GM18502 (cell line): Measurements from ENCODE around the gene STK11IP.

Experiments used
- ATAC-seq: cut with Tn5 transposase; IDR thresholded peaks from one replicate; pipeline ENCODE4 v1.9.1; 2021; ENCODE audit warnings: mild to moderate bottlenecking; ENCODE audit not compliant: unreplicated experiment, poor library complexity

STK11IP gene

DNA sequence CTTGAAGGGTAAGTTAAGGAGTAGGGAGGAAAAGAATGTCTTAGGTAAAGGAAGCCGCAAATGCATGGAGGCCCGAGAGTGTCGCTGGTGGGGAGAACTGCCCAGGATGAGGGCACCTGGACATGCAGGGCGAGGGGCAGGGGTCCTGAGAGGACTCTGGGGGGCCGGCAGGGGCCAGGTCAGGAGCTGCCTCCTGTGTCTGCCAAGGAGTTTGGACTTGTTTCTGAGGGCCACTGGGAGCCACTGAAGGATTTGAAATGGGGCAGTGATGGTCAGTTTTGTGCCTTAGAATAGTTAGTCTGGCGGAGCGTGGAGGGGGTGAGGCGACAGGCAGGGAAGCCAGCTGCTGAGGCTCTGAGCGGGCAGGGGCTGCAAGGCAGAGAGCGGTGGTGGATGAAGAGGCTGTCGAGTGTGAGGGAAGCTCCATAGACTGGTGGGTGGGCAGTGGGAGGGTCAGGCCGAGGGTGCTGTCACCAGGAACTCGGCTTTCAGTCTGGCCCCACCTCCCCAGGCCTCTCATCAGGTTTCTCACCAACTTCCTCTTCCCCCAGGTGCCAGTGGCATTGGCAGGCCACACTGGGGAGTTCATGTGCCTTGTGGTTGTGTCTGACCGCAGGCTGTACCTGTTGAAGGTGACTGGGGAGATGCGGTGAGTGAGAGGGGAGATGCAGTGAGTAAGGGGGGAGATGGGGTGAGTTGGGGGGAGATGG is 15.1 kb downstream of the STK11IP start:
- no peak for ATAC-seq

DNA sequence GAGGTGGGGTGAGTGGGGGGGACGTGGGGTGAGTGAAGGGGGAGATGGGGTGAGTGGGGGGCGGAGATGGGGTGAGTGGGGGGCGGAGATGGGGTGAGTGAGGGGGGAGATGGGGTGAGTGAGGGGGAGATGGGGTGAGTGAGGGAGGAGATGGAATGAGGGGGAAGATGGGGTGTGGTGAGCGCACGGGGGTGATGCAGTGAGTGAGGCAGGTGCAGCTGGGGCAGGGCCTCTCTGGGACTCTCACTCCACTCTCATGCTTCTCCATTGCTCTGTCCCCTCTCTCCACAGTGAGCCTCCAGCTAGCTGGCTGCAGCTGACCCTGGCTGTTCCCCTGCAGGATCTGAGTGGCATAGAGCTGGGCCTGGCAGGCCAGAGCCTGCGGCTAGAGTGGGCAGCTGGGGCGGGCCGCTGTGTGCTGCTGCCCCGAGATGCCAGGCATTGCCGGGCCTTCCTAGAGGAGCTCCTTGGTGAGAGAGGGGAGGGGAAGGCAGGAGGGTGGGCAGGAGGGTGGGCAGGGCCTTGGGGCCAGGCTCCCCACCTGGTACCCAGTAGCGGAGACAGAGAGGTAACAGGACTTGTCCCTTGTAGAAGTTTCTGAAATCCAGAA is 15.9 kb downstream of the STK11IP start:
- no peak for ATAC-seq

DNA sequence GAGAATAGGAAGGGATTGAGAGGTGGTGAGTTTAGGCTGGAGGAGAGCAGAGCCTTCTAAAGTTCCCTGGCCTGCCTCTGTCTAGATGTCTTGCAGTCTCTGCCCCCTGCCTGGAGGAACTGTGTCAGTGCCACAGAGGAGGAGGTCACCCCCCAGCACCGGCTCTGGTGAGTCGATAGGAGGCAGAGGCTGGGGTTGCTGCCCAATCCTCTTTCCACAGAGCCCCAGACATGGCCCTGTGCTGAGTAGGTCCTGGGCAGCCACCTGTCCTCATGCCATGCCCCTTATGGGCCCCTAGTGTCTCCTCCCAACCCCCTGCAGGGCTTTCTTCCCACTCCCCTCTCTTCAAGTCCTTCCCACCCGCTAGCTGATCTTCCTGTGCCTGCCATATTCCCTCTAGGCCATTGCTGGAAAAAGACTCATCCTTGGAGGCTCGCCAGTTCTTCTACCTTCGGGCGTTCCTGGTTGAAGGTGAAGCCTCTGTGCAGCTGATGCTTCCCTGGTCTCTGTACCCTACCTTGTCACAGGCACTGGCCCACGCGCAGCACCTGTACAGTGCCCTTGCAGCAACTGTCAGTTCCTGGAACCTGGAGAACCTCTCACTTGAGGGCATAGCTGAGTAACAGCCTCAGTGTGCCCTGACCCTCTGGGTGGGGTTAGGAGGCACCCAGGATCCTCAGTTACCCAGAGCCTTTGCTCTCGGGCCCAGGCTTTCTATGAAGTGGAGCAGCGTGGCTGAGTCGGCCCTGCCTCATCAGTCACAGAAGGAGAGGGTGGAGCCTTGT is 16.6 kb downstream of the STK11IP start:
- no peak for ATAC-seq

DNA sequence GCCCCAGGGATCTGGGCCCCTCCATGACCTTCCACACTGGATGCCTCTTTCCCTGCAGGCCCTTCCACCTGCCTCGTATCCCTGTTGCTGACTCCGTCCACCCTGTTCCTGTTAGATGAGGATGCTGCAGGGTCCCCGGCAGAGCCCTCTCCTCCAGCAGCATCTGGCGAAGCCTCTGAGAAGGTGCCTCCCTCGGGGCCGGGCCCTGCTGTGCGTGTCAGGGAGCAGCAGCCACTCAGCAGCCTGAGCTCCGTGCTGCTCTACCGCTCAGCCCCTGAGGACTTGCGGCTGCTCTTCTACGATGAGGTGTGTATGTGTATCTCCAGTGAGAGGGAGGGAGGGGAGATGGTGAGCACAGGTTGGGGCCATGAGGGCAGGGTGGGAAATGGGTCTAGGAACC is 17.4 kb downstream of the STK11IP start:
- ATAC-seq = no peak

DNA sequence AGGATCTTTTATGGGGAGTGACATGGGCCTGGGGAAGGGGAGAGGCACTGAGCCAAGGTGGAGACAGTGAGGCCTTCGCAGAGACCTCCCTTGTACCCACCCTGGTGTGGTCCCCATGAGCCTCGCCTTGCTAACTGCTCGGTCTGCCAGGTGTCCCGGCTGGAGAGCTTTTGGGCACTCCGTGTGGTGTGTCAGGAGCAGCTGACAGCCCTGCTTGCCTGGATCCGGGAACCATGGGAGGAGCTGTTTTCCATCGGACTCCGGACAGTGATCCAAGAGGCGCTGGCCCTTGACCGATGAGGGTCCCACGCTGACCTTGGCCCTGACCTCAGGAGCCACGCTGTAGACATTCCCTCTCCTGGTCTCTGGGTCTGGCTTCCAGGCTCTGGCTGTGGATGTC is 18.2 kb downstream of the STK11IP start:
- no peak for ATAC-seq

DNA sequence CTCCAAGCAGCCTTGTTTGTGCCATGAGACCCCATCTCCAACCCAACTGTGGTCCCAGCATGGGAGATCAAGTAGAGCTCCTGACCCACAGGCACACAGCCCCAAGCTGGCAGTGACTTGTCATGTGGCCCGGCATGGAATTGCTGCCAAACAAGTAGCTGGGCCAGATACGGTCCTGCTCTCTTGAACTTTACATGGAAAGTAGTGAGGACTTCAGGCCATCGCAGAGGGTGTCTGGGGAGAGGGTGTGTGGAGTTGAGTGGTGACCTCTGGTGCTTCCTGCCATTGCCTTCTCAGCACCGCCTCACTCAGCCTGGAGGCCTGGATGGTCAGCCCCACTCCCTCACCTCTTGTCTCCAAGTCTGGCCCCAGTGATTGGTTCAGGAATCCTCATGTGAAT is 18.9 kb downstream of the STK11IP start:
- ATAC-seq = no peak

DNA sequence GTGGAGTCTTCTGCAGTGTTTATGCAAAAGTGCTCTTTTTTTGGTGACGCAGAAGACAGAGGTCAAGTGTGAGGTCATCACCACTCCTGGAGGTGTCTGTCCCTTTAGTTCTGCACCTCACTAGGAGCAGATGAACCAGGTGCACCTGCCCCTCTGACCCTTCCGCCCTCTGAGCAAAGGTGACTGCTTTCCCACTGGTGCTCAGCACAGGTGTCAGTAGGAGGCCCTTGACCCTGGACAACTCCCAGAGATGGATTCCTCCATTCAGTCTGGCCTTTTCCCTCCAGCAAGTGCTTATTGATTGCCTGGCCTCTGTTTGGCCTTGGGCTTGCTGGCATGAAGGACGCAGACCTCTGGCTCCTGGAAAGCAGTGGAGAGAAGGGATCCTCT is 21.1 kb downstream of the STK11IP start:
- ATAC-seq = no peak

DNA sequence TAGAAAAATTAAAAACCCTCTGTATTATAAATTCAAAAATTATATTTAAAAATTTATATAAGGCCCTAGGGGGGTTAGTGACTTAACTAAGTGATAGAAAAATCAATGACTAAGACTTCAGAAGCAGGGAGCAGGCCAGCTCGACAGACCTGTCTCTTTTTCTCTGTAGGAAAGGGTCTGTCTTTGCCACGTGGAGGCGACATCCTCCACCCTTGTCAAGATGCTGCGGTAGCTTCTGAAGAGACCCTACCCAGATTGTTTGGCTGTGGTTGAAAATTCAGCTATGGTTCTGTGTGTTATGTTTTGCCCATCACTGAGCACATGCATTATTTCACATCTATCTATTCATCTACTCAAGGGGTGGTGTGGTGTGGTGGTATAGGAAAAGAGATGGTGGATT is 21.6 kb downstream of the STK11IP start:
- no peak for ATAC-seq

DNA sequence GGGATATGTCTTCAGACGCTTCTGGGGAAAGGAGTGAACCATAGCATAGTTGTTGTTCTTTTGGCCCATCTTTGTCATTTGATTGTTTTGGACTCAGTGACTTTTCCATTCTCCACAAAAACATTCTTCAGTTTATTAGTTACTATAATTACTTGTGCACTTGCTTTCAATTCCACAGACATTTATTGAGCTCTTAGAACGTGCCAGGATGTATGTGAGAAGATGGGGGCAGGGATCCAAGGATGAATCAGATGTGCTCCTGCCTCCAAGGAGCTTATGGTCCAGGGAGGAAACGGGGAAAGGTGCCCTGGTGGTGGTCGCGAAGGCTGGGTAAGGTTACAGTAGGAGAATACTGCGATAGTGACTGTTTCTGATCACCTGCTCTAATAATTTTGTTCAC is 22.9 kb downstream of the STK11IP start:
- no peak for ATAC-seq

DNA sequence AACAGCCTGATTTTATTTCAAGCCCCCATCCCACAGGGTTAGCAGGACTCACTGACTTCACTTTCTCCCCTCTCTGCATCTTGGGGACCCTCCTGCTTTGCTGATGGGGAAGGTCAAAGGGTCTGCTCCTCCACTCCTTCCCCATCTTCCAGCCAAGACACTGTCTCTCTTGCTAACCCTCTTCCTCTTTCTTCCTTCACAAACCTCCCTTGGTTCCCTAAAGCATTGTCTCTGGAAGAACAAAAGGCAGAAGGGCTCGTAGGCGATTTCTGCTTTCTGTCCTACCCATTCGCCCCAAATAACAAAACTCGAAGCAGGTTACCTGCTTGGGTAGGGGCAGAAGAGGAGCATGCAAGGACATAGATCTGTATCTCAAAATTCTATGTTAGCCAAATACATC is 24.3 kb downstream of the STK11IP start:
- ATAC-seq = no peak

DNA sequence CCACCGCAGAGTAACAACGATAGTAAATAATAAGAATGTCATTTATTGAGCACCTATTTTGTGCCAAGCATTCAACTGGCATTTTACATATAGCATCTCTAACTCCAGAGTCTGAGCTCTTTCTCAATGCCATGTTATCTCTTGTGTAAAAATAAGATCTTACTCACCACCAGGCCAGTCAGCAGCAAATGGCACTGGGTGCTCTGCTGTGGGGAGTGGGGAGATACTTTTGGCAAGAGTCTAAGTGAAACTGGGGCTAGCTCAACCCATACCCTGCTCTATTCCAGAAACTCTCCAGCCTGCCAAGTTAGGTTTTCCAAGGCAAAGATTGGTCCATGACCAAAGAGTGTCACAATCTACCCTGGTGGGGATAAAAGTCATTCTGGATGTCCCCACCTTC is 24.8 kb downstream of the STK11IP start:
- ATAC-seq = no peak

DNA sequence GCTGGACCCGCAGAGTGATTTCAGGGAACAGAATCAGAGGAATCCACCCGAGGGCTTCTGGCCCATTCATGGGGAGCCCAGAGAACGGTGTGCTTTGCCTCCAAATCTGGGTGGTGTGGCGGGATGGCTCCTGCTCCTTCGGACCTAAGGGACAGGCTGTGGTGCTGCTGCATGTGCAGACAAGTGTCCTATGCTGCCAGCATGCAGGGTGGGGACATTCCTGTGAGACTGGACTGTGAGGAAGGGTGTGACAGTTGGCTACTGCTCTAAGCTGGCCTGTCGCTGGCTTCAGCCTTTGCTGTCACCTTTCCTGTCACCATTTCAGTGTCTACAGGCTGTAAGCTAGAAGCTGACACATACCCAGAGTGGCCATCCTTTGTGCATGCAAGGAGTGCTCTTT is 26.9 kb downstream of the STK11IP start:
- no peak for ATAC-seq

DNA sequence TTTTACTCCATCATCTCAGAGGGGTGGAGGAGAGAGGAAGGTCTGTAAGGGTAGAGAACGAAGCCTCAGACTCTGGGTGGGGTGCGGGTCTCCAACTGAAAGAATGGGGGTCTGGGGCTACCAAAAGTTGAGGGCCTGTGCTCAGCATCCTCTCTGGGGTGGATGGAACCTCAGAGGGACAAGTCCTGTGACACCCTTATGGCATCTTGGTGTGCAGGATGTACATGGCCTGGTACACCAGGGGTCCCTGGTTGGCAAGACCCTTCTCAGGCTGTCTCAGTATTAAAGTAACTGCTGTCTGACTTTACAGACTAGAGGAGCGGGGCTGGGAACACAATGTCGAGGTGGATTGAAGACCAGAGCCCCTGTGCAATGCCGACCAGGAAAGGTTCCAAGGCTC is 27.5 kb downstream of the STK11IP start:
- no peak for ATAC-seq

DNA sequence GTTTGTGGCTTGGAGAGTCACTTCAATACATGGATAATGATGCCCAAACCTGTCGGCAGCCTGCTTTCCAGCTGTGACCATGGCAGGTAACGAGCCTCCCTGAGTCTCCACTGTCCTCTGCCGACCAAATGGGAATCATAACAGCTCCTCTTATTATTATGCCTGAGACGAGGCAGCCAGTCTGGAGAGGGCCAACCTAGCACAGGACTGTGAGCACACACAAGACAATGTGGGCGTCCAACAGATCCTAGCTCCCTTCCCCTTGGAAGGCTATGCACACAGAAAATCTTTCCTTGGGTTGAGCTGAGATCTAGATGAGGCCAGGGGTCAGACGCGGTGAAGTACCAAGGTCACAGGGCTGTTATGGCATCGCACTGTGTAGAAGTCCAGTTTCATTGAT is 28.9 kb downstream of the STK11IP start:
- no peak for ATAC-seq

DNA sequence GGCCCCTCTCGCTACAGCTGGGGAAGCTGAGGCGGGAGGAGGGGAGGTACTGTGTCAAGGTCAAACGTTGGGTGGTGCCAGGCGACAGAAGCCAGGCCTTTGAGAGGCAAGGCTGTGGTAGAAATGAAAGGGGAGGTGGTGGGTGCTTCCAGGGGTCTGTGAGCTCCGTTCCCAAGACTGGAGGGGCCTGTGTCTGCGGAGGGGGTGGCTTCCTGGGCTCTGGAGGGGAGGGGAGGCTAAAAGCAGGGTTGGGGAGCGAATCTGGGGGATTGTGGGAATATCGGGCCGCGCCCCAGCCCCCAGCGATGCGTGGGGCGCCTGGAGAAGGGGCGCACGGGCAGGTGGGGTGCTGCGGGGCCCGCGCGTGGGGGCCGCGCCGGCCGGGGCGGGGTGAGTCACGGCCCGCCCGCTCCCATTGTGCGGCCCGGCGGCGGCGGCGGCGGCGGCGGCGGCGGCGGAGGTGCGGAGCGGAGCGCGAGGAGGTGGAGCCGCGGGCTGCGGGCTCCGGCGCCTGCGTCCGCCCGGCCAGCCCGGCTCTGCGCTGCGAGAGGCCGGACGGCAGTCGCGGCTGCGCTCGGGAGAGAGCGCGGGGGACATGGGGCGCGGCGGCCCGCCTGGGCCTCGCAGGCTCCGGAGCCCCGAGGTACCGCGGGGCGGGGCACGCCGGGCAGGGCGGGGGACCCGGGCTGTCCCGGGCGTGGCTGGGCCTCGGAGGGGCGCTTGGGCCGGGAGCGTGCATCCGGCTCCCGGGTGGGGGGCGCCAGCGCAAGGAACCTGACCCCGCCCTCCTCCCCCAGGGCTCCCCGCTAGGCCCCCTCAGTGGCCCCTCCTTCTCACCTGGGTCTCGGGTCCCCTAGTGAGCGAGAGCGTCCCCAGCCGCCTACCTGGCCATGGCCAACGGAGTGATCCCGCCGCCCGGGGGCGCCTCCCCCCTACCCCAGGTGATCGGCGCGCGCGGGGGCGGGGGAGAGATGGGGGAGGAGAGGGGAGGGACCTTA is 29.7 kb downstream of the STK11IP start, which contains the start of gene SLC4A3:
Gene SLC4A3, plus strand, starts transcription at position 528 of the 998 bp plus-strand sequence. Its CDS starts 363 bp downstream, at position 891.
- no peak for ATAC-seq

DNA sequence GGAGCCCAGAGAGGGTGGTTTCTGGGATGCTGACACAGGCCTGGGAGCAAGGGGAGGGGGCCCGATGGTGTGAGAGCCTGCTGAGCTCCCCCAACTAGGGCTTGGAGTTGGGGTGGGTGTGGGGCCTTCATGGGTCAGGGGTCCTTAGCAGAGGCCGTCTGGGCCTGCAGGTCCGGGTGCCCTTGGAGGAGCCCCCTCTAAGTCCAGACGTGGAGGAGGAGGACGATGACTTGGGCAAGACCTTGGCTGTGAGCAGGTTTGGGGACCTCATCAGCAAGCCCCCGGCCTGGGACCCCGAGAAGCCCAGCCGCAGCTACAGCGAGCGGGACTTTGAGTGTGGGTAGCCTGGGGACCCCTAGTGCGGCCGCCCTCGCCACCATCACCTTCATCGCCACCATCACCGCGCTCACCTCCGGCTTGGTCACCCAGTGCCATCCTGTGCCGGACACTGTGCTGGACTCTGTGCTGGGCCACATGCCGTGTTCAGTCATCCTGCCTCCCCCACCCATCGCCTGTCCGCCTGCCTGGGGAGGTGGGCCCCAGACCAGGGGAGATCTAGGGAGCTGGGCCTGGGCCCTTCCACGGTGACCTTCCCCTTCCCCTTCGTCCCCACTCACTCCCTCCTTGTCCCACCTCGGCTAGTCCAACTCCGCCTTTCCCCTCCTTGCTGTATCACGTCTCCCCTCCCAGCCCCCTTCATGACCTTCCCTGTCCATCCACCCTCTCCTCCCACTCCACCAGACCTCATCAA is 30.8 kb downstream of the STK11IP start:
- ATAC-seq = no peak

DNA sequence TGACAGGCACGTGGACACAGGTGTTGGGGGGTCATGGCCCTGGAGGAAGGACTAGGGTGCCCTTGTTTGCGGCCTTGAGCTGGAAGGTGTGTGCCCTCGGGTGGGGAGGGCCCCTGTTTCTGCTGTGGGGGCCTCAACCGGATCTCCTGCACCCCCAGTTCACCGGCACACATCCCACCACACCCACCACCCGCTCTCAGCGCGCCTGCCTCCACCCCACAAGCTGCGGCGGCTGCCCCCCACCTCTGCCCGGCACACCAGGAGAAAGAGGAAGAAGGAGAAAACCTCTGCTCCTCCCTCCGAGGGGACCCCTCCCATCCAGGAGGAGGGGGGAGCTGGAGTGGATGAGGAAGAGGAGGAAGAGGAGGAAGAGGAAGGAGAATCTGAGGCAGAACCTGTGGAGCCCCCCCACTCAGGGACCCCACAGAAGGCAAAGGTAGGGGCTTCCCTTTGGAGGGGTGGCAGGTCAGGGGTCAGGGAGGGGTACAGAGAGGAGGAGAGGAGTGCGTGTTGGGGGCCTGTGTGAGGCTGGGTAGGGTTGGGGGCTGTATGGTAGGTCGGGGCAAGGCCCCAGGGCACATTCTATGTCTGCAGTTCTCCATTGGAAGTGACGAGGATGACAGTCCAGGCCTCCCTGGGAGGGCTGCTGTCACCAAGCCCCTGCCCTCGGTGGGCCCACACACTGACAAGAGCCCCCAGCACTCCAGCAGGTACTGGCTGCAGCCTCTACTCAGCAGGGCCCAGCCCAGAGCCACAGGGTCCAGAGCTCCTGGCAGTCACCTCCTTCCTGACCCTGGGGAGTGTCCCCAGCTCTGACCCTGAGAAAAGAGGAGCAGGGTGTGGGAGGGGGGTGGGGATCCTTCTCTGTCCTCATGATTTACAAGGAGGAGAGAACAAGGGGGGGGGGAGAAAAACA is 31.6 kb downstream of the STK11IP start:
- no peak for ATAC-seq

DNA sequence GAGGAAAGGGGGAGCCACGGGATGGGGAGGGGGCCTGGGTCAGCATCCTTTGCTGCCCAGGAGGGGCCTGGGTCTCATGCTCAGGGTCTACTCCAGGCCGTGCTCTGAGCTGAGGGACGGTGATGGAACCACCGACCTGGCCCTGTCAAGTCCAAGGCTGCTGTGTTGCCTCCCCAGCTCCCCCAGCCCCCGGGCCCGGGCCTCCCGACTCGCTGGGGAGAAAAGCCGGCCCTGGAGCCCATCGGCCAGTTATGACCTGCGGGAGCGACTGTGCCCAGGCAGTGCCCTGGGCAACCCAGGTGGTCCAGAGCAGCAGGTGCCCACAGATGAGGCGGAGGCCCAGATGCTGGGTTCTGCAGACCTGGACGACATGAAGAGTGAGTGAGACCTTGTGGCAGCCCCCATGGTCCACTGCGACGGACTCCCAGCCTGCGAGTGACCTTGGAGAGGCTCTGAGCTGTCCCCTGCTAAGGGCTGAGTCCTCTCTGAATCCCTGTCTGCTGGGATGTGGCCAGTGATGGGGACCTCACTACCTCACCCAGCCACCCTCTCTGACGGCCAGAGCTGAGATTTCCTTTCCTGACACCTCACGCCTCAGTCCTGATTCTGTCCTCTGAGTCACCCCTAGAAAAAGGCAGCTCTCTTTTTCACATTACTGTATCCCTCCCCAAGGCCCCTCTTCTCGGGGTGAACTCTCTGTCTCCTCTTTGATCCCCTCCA is 32.5 kb downstream of the STK11IP start:
- no peak for ATAC-seq
